Astrocyte of the spinal cord (primary cell): ENCODE results near the gene CADM2.
A peak's percentile ranks its signal among the peaks of the same experiment; 100 is the strongest.

Experiments used
- DNase-seq: peaks from one replicate; pipeline ENCODE4 v3.0.0; 2011; ENCODE audit warnings: low read depth, low spot score
- H3K4me3 ChIP-seq: 2 replicates; pipeline ENCODE4 v1.5.1; 2011; ENCODE audit warnings: low read depth, mild to moderate bottlenecking, low read length, moderate library complexity
- CTCF ChIP-seq: IDR thresholded peaks from 2 replicates; pipeline ENCODE4 v1.5.1; 2012; ENCODE audit warnings: low read depth, mild to moderate bottlenecking, low read length, inconsistent platforms
- in situ Hi-C: cut with HindIII; loops from 2 replicates; pipeline ENCODE4 v1.10.0; 2017; ENCODE audit warnings: low sequenced_read_pairs

CADM2 gene

GRCh38 chr3:85570819-85571218 is 612.0 kb downstream of the CADM2 start:
- in situ Hi-C loops = no loop called here
- no peak overlapping the region for H3K4me3 ChIP-seq
- no peak for TF ChIP-seq CTCF
- DNase-seq = no peak

- no peak for TF ChIP-seq CTCF
- no peak overlapping the region for H3K4me3 ChIP-seq
- in situ Hi-C loops = no loop called here
- no peak for DNase-seq
Measured at GRCh38 chr3:85571835-85572234, 613.0 kb downstream of the CADM2 start.

- peak; percentile 45 for DNase-seq
- in situ Hi-C loops = no loop called here
- H3K4me3 ChIP-seq = no peak overlapping the region
- no peak for TF ChIP-seq CTCF
Measured at GRCh38 chr3:85572426-85572825, 613.6 kb downstream of the CADM2 start.

DNA sequence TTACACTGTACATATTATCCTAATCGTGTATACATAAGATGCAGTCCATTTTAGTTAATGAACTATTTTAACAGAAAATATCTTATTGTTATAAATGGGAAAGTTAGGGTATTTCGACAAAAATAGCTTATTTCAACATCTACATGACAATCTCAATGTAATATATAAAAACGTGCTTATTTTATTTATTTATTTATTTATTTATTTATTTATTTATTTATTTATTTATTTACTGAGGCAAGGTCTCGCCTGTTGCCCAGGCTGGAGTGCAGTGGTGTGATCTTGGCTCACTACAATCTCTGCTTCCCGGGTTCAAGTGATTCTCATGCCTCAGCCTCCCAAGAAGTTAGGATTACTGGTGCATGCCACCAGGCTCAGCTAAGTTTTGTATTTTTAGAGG is 614.2 kb downstream of the CADM2 start:
- H3K4me3 ChIP-seq = no peak overlapping the region
- no peak for TF ChIP-seq CTCF
- in situ Hi-C loops = no loop called here
- no peak for DNase-seq

DNA sequence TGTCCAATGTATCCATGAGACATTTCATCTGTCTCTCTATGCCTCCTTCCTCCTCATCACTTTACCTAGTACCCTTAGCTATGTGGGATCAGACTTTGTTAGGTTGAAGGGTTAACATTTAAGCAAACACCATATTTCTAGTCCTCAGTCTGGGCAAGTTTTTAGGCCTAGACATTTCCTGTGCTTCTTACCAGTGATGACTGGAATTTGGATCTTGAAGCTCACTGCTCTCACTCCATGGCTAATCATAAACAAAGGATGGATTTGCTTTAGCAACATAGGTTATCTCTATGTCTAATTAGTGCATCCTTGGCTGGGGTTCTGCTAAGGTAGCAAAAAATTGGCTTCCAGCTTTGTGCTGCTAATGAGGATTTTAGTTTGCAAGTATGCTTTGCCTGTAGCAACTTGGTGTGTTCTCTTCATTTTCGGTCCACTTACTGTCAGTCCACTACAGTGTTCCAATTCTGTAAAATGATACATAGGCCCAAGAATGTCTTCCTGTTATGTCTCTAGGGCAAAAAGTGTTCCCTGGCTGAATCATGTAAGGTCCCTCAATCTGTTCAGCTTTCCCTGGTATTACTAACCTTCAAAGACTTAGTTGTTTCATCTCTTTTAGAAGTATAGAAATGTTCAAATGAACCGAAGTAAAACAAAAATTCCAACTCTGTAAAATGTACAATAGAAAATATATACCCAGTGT is 615.4 kb downstream of the CADM2 start:
- peak; percentile 14 for DNase-seq
- no peak overlapping the region for H3K4me3 ChIP-seq
- TF ChIP-seq CTCF = no peak
- in situ Hi-C loops = no loop called here

DNA sequence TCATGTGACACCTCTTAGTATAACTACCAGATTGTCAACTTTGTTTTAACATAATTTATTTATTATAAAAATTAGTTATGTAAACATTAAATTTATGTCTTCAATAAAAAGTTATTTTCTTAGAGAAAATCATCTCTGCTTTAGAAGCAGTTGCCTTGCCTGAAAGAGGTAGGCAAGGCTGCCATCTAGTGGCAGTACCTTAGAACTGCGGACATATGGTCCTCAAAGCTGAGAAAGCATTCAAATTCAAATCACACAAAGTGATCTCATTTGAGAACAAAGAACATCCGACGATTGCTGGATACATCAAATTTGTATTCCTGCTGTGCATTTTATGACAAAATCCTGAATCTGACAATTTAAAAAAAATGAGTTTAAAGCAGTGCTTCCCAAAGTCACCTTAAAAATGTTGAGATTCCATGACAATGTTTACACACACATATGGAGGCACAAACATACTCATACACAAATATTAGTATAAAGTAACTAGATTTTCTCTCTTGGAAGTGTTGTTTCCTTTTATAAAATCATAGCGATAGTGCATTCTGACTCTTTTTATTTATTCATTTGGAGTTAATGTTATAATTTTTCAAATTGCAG is 617.4 kb downstream of the CADM2 start:
- H3K4me3 ChIP-seq = no peak overlapping the region
- DNase-seq = peak; percentile 81
- in situ Hi-C loops = no loop called here
- TF ChIP-seq CTCF = peak; percentile 84
